Bone marrow (tissue), 2 donors: ENCODE measurements around the gene CTRB2.

Experiments used
- DNase-seq, 2 donors: peaks; one replicate each; lab custom pipeline; 2025; lab: John Stamatoyannopoulos, UW

CTRB2 gene

DNA sequence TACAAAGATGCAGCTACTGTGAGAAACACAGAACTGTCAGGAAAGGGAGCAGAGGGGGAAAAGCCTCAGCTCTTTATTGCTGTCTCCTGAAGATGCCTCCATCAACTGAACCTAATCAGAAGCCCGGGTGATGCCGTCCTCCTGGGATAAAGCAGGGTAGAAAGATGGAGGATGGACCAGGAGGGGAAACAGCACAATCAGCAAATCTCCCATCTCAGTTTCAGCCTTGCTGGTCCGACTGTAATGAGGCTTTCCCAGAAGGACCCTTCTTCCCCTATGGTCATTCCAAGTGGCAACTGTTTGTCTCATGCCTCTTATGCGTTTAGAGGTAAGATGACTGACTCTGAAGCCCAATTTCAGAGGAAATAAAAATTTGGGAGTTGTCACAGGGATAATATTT lies 34.4 kb downstream of the CTRB2 start:
- no peak for DNase-seq

GRCh38 chr16:75169899-75170405 lies 37.0 kb downstream of the CTRB2 start:
- no peak for DNase-seq

- no peak for DNase-seq
Observed at GRCh38 chr16:75160386-75160785, 46.6 kb downstream of the CTRB2 start.
